K562 (cell line): ENCODE measurements around the gene LSM4. TPM values are rescaled to one million over a fixed set of nuclear protein-coding genes. Genes with fewer than 3 reads are reported as not detected.

ENCODE experiments used
- ATAC-seq: fragments of 200-7000 bp; cut with Tn5 transposase; 3 replicates; pipeline ENCODE4 v1.9.1; 2020; ENCODE audit warnings: moderate library complexity
- BruUV-seq: library from RNA; stranded (reverse); fragments of 400-500 nt; replicated peaks from 2 replicates; lab custom pipeline; 2021; lab: Mats Ljungman, UMichigan
- CTCF ChIA-PET: fragments of 300-600 bp; formaldehyde crosslinking; extraction: SDS; loops from one replicate; lab custom pipeline; 2021; ENCODE audit warnings: low intra/inter-chr PET ratio; lab: Yijun Ruan, JAX
- POLR2A ChIA-PET: fragments of 300-600, 350-650 bp; sonication (Branson Sonifier 250); formaldehyde crosslinking; extraction: SDS; loops from one replicate; lab custom pipeline; 2021; ENCODE audit warnings: antibody characterized with exemption, inconsistent platforms; lab: Yijun Ruan, JAX
- DNase-seq, 4 experiments: peaks; one replicate each; pipeline versions ENCODE4 v3.0.0 to v3.0.0-alpha.2; 2011 to 2018; ENCODE audit warnings: low spot score in 3 of 4, mixed read lengths in 3 of 4; ENCODE audit errors: extremely low read depth in 1 of 4
- FAIRE-seq: peaks from 2 replicates; lab custom pipeline; 2011; peaks lifted over from hg19 to GRCh38; lab: Jason Lieb, UNC
- H2AFZ ChIP-seq: 2 replicates; pipeline ENCODE4 v1.6.0; 2011; ENCODE audit warnings: low read depth, low read length, control low read depth, inconsistent platforms
- H3K27ac ChIP-seq: fragments of 200-600 bp; 3 replicates; pipeline ENCODE4 v1.8.0; 2011; ENCODE audit warnings: low read depth, mild to moderate bottlenecking, control low read depth, inconsistent platforms, low read length, moderate library complexity, mixed read lengths; ENCODE audit errors: extremely low read depth
- H3K27me3 ChIP-seq, 2 experiments: fragments of 300-600 bp in 1 of 2; 2 replicates in 1 of 2; 3 replicates in 1 of 2; pipeline versions ENCODE4 v1.6.0 to v1.8.0; 2011; ENCODE audit warnings: inconsistent platforms in 2 of 2, low read length in 2 of 2, mild to moderate bottlenecking in 1 of 2, mixed read lengths in 1 of 2, moderate library complexity in 1 of 2; ENCODE audit not compliant: control insufficient read depth in 2 of 2, insufficient read depth in 2 of 2
- H3K36me3 ChIP-seq: fragments of 300-600 bp; 3 replicates; pipeline ENCODE4 v1.8.0; 2011; ENCODE audit warnings: mild to moderate bottlenecking, low read length, inconsistent platforms; ENCODE audit not compliant: control insufficient read depth, insufficient read depth
- H3K4me1 ChIP-seq, 2 experiments: fragments of 200-600 bp in 1 of 2; replicated peaks in 1 of 2; 2 replicates in 1 of 2; 3 replicates in 1 of 2; pipeline versions ENCODE4 v1.5.1 to v1.8.0; 2011; ENCODE audit warnings: inconsistent platforms in 2 of 2, low read length in 2 of 2, mild to moderate bottlenecking in 1 of 2, mixed read lengths in 1 of 2, moderate library complexity in 1 of 2; ENCODE audit not compliant: control insufficient read depth in 2 of 2, insufficient read depth in 2 of 2
- H3K4me2 ChIP-seq: 2 replicates; pipeline ENCODE4 v1.6.1; 2011; ENCODE audit warnings: low read length, control low read depth, inconsistent platforms, mixed read lengths; ENCODE audit not compliant: insufficient read depth
- H3K4me3 ChIP-seq: fragments of 200-600 bp; sonication (generic), shearing (Covaris generic); 2 replicates; pipeline ENCODE4 v1.5.1; 2016; ENCODE audit warnings: control low read depth, inconsistent platforms
- H3K79me2 ChIP-seq: fragments of 200-600 bp; 3 replicates; pipeline ENCODE4 v1.8.0; 2011; ENCODE audit warnings: low read length, inconsistent platforms; ENCODE audit not compliant: control insufficient read depth, insufficient read depth
- H3K9ac ChIP-seq, 2 experiments: 2 replicates each; pipeline versions ENCODE4 v1.6.0 to v1.6.1; 2011; ENCODE audit warnings: low read depth in 2 of 2, low read length in 2 of 2, control low read depth in 1 of 2, inconsistent platforms in 1 of 2, mild to moderate bottlenecking in 1 of 2, mixed read lengths in 1 of 2; ENCODE audit not compliant: insufficient read depth in 1 of 2
- H3K9me1 ChIP-seq: one replicate; pipeline ENCODE4 v1.6.0; 2011; ENCODE audit warnings: inconsistent platforms, mild to moderate bottlenecking, low read length, moderate library complexity; ENCODE audit not compliant: control insufficient read depth, insufficient read depth
- H3K9me3 ChIP-seq: replicated peaks from 2 replicates; pipeline ENCODE4 v1.5.1; 2011; ENCODE audit warnings: low read depth, low read length, inconsistent platforms; ENCODE audit not compliant: control insufficient read depth, insufficient read depth
- H4K20me1 ChIP-seq: replicated peaks from 2 replicates; pipeline ENCODE4 v1.6.1; 2011; ENCODE audit warnings: low read length, inconsistent platforms, mixed read lengths; ENCODE audit not compliant: control insufficient read depth, insufficient read depth
- CEBPG ChIP-seq, 3 experiments: fragments of 200-800 bp in 1 of 3; sonication (Bioruptor generic) in 1 of 3; sonication (generic) in 1 of 3; formaldehyde crosslinking in 1 of 3; IDR thresholded peaks in 2 of 3; conservative IDR thresholded peaks in 1 of 3; 2 replicates each; pipeline versions ENCODE4 v1.6.1 to v1.8.0; 2016 to 2022; ENCODE audit warnings: missing compliant biosample characterization in 2 of 3, missing genetic modification characterization in 2 of 3, mild to moderate bottlenecking in 1 of 3, missing genetic modification reagents in 1 of 3
- CLOCK ChIP-seq: fragments of 250-450 bp; sonication (Bioruptor Pico); IDR thresholded peaks from 2 replicates; pipeline ENCODE4 v1.4.0; 2020; ENCODE audit warnings: mild to moderate bottlenecking, moderate library complexity, borderline replicate concordance
- E2F5 ChIP-seq: sonication (generic); formaldehyde crosslinking; IDR thresholded peaks from 2 replicates; pipeline ENCODE4 v1.8.0; 2022; ENCODE audit warnings: mild to moderate bottlenecking, missing genetic modification reagents
- E2F6 ChIP-seq, 2 experiments: IDR thresholded peaks; 2 replicates each; pipeline ENCODE4 v1.6.1; 2011; ENCODE audit warnings: borderline replicate concordance in 1 of 2, control low read depth in 1 of 2, low read depth in 1 of 2, low read length in 1 of 2, mild to moderate bottlenecking in 1 of 2, mixed read lengths in 1 of 2, moderate library complexity in 1 of 2; ENCODE audit not compliant: insufficient read depth in 1 of 2, insufficient read length in 1 of 2, poor library complexity in 1 of 2, severe bottlenecking in 1 of 2; ENCODE audit errors: extremely low read depth in 1 of 2
- EP300 ChIP-seq: IDR thresholded peaks from 2 replicates; pipeline ENCODE4 v1.6.1; 2012; ENCODE audit warnings: low read length, improper control_type of control experiment
- ETS2 ChIP-seq: IDR thresholded peaks from 2 replicates; pipeline ENCODE4 v1.6.1; 2016; ENCODE audit warnings: borderline replicate concordance, missing genetic modification characterization, mild to moderate bottlenecking, moderate library complexity, missing compliant biosample characterization; ENCODE audit not compliant: poor library complexity, severe bottlenecking
- FIP1L1 ChIP-seq: fragments of 200-400 bp; formaldehyde crosslinking; IDR thresholded peaks from 2 replicates; pipeline ENCODE4 v1.6.1; 2018; ENCODE audit warnings: mild to moderate bottlenecking, low read depth, low read length; ENCODE audit not compliant: poor library complexity, severe bottlenecking
- HNRNPLL ChIP-seq: fragments of 200-400 bp; formaldehyde crosslinking; IDR thresholded peaks from 2 replicates; pipeline ENCODE4 v1.6.1; 2017; ENCODE audit warnings: low read length, low read depth, mild to moderate bottlenecking; ENCODE audit not compliant: poor library complexity, severe bottlenecking
- MXI1 ChIP-seq: IDR thresholded peaks from 2 replicates; pipeline ENCODE4 v1.6.1; 2011; ENCODE audit warnings: low read depth, mild to moderate bottlenecking, improper control_type of control experiment, low read length
- NONO ChIP-seq, 2 experiments: fragments of 200-400 bp in 1 of 2; fragments of 450-650 bp in 1 of 2; formaldehyde crosslinking in 1 of 2; IDR thresholded peaks; 2 replicates each; pipeline ENCODE4 v1.6.1; 2017; ENCODE audit warnings: low read depth in 2 of 2, mild to moderate bottlenecking in 2 of 2, moderate library complexity in 2 of 2, low read length in 1 of 2
- OTX1 ChIP-seq: fragments of 450-650 bp; formaldehyde crosslinking; IDR thresholded peaks from 2 replicates; pipeline ENCODE4 v1.4.0; 2022; ENCODE audit warnings: mild to moderate bottlenecking
- PHF20 ChIP-seq: fragments of 450-650 bp; IDR thresholded peaks from 2 replicates; pipeline ENCODE4 v1.6.1; 2018; ENCODE audit not compliant: partially characterized antibody
- PPARD ChIP-seq: fragments of 250-450 bp; sonication (Bioruptor Pico); IDR thresholded peaks from 2 replicates; pipeline ENCODE4 v1.8.0; 2022; ENCODE audit warnings: inconsistent platforms, mild to moderate bottlenecking, moderate library complexity
- ZKSCAN8 ChIP-seq: fragments of 200-800 bp; sonication (Bioruptor generic); IDR thresholded peaks from 2 replicates; pipeline ENCODE4 v1.6.1; 2016; ENCODE audit warnings: missing genetic modification characterization, missing compliant biosample characterization
- ZNF174 ChIP-seq: fragments of 250-450 bp; sonication (Bioruptor Pico); IDR thresholded peaks from 2 replicates; pipeline ENCODE4 v1.4.0; 2020; ENCODE audit warnings: mild to moderate bottlenecking
- ZNF431 ChIP-seq: sonication (generic); formaldehyde crosslinking; IDR thresholded peaks from 2 replicates; pipeline ENCODE4 v1.8.0; 2022; ENCODE audit warnings: mild to moderate bottlenecking, missing genetic modification reagents
- ZNF696 ChIP-seq: fragments of 250-450 bp; sonication (Bioruptor Pico); conservative IDR thresholded peaks from 2 replicates; pipeline ENCODE4 v1.4.0; 2020; ENCODE audit warnings: mild to moderate bottlenecking, moderate library complexity
- WGBS: fragments of 100-300 bp; shearing (Covaris generic); methylation state at CpG from one replicate; pipeline ENCODE4 v1.1.6; 2016; ENCODE audit warnings: low coverage, mixed read lengths; ENCODE audit not compliant: insufficient coverage; ENCODE audit errors: missing lambda C conversion rate; 5-methylcytosine and 5-hydroxymethylcytosine counted together
- in situ Hi-C: fragments of 300-500 bp; cut with MboI; formaldehyde crosslinking; loops from 4 replicates; pipeline ENCODE4 v1.15.0; 2018; ENCODE audit warnings: inconsistent platforms, mixed read lengths
- intact Hi-C: fragments of 100-400 bp; cut with micrococcal nuclease; formaldehyde crosslinking; loops from 2 replicates; pipeline ENCODE4 v1.14.2; 2022
- polyA plus RNA-seq, 8 experiments: library from polyadenylated mRNA; depleted of rRNA in 4 of 8; stranded (reverse) in 5 of 8; unstranded in 3 of 8; fragments of >200 nt; fragmentation: Nextera tagmentation in 2 of 8; fragmentation: Illumina TruSeq in 1 of 8; extraction: Ambion mirVana in 2 of 8; extraction: Trizol in 1 of 8; gene quantifications; 2 replicates each; pipeline versions ENCODE4 v1.2.1 to v1.2.3, GENCODE V29; 2011 to 2014; ENCODE audit warnings: inconsistent platforms in 1 of 8, missing spikeins in 1 of 8
- total RNA-seq, 7 experiments: library from RNA; depleted of rRNA in 6 of 7; stranded (reverse); fragments of >200 nt in 6 of 7; fragmentation: Illumina TruSeq in 2 of 7; extraction: Trizol in 2 of 7; gene quantifications; 2 replicates each; pipeline versions ENCODE4 v1.2.1 to v1.2.3, GENCODE V29; 2011 to 2021; ENCODE audit warnings: low replicate concordance in 1 of 7

Gene LSM4
- total and polyA plus RNA-seq, 9 of the 15 experiments (the other 6 are each of a cell fraction or from before 2014, with no cell fraction given): 11.9 to 763 (median 202) TPM

- DNase-seq (peak in 3 of 4 experiments; percentile 39 to 54 (median 44)), FAIRE-seq (peak; percentile 88), ATAC-seq (peak; percentile 73)
- Histone ChIP-seq H3K27me3 (peaks cover 0 to 8% of the 10 kb centered on the region in 2 experiments; a peak in 1 of 5 replicates), H3K9me1 (no peaks in the 10 kb centered on the region), H3K9ac (peak overlapping the region in 1 of 2 experiments; percentile 83; a peak in 3 of 4 replicates), H3K36me3 (no peaks in the 10 kb centered on the region), H3K4me2 (peak overlapping the region; percentile 75), H3K4me1 (peaks cover 14 to 39% of the 10 kb centered on the region in 2 experiments), H3K27ac (peak overlapping the region; percentile 47; the same call in 1 of the 3 replicates), H3K9me3 (no peaks in the 10 kb centered on the region), H4K20me1 (no peaks in the 10 kb centered on the region), H2AFZ (peak overlapping the region; percentile 81), H3K79me2 (no peaks in the 10 kb centered on the region), H3K4me3 (no peak overlapping the region)
- intact Hi-C loops (no loop called here), in situ Hi-C loops (no loop called here)
- ChIA-PET POLR2A (interaction anchor here (0.9 to 3.3 kb wide), 8 partner anchors 9 to 155 kb away, joined by 3 to 44 read pairs (median 4); partner anchors contain the start of genes GDF15, IQCN and JUND), CTCF (no interaction called here)
- WGBS: 8% methylated on average over 10 of the region's 10 CpGs
- BruUV-seq: no TSS peak
- TF ChIP-seq EP300: no peak; the same call in 1 of the 2 replicates
- TF ChIP-seq NONO (IDR thresholded peaks at IDR 0.05; ENCODE audit: low read depth in 2 of 2, low read length in 1 of 2): no peak
- no peak for TF ChIP-seq MXI1
- no peak for TF ChIP-seq E2F5 (CRISPR knock-in tag)
- no peak for TF ChIP-seq OTX1 (CRISPR knock-in tag)
- TF ChIP-seq FIP1L1: no peak
- no peak for TF ChIP-seq ZNF696
- no peak for TF ChIP-seq ZNF431
- TF ChIP-seq CLOCK (CRISPR knock-in tag): no peak
- no peak for TF ChIP-seq PHF20
- TF ChIP-seq HNRNPLL: peak; percentile 33
- TF ChIP-seq E2F6 (IDR thresholded peaks at IDR 0.05; ENCODE audit: borderline replicate concordance in 1 of 2, extremely low read depth in 1 of 2, insufficient read depth in 1 of 2, insufficient read length in 1 of 2, low read depth in 1 of 2, low read length in 1 of 2, poor library complexity in 1 of 2, severe bottlenecking in 1 of 2): no peak
- TF ChIP-seq ZNF174: no peak
- TF ChIP-seq PPARD (CRISPR knock-in tag): no peak
- no peak for TF ChIP-seq ETS2
- TF ChIP-seq ZKSCAN8 (CRISPR knock-in tag): no peak
- TF ChIP-seq CEBPG (CRISPR knock-in tag; IDR thresholded peaks at IDR 0.05): peak; percentile 87
- TF ChIP-seq CEBPG (tag; conservative IDR thresholded peaks at IDR 0.05 in 1 of 2, IDR thresholded peaks at IDR 0.05 in 1 of 2): peak; percentile 8 to 81; a peak in 2 of 4 replicates
These were observed 60.0 kb downstream of the LSM4 start for GRCh38 chr19:18262917-18263316.
